K562 (cell line): ENCODE data around the gene KXD1. TPM values are rescaled to one million over a fixed set of nuclear protein-coding genes. Genes with fewer than 3 reads are reported as not detected.
A peak's percentile ranks its signal among the peaks of the same experiment; 100 is the strongest.

Experiments
- ADNP ChIP-seq: fragments of 200-800 bp; sonication (Bioruptor generic); IDR thresholded peaks from 2 replicates; pipeline ENCODE4 v1.6.1; 2016; ENCODE audit warnings: missing genetic modification characterization, missing compliant biosample characterization
- ARID4B ChIP-seq: sonication (generic); formaldehyde crosslinking; IDR thresholded peaks from 2 replicates; pipeline ENCODE4 v1.8.0; 2022; ENCODE audit warnings: mild to moderate bottlenecking, missing genetic modification reagents
- MGA ChIP-seq: fragments of 450-650 bp; IDR thresholded peaks from 2 replicates; pipeline ENCODE4 v1.6.1; 2016; ENCODE audit warnings: mild to moderate bottlenecking, moderate library complexity
- ZBTB33 ChIP-seq: sonication (generic); formaldehyde crosslinking; IDR thresholded peaks from 2 replicates; pipeline ENCODE4 v1.8.1; 2023; ENCODE audit warnings: mild to moderate bottlenecking, missing genetic modification reagents
- ZNF280B ChIP-seq: fragments of 250-450 bp; sonication (Bioruptor Pico); IDR thresholded peaks from 2 replicates; pipeline ENCODE4 v1.5.1; 2021; ENCODE audit warnings: mild to moderate bottlenecking
- polyA plus RNA-seq, 8 experiments: library from polyadenylated mRNA; depleted of rRNA in 4 of 8; stranded (reverse) in 5 of 8; unstranded in 3 of 8; fragments of >200 nt; fragmentation: Nextera tagmentation in 2 of 8; fragmentation: Illumina TruSeq in 1 of 8; extraction: Ambion mirVana in 2 of 8; extraction: Trizol in 1 of 8; gene quantifications; 2 replicates each; pipeline versions ENCODE4 v1.2.1 to v1.2.3, GENCODE V29; 2011 to 2014; ENCODE audit warnings: inconsistent platforms in 1 of 8, missing spikeins in 1 of 8
- total RNA-seq, 7 experiments: library from RNA; depleted of rRNA in 6 of 7; stranded (reverse); fragments of >200 nt in 6 of 7; fragmentation: Illumina TruSeq in 2 of 7; extraction: Trizol in 2 of 7; gene quantifications; 2 replicates each; pipeline versions ENCODE4 v1.2.1 to v1.2.3, GENCODE V29; 2011 to 2021; ENCODE audit warnings: low replicate concordance in 1 of 7

Gene KXD1
- total and polyA plus RNA-seq, 9 of the 15 experiments (the other 6 are each of a cell fraction or from before 2014, with no cell fraction given), result 21.9 to 210 (median 118) TPM

- TF ChIP-seq MGA, result peak; percentile 49
- TF ChIP-seq ADNP (tag), result peak; percentile 58; the same call in 1 of the 2 replicates
- peak; percentile 89 for TF ChIP-seq ZBTB33 (CRISPR knock-in tag)
- no peak for TF ChIP-seq ZNF280B (CRISPR knock-in tag)
- peak; percentile 52 for TF ChIP-seq ARID4B (CRISPR knock-in tag)
These were observed 32.9 kb downstream of the KXD1 start (continued) for GRCh38 chr19:18590273-18591272.
